Measurements from ENCODE around the gene ANXA4. TPM values are rescaled to one million over a fixed set of nuclear protein-coding genes. Genes with fewer than 3 reads are reported as not detected.
"Not testable (repeated sequence)": the region's sequence is repeated elsewhere in the genome, so short reads cannot be mapped to it uniquely, and the experiment has no call there.

The ANXA4 gene
- polyA plus RNA-seq, 1 donor from 2014 or later, result 121 TPM

DNA sequence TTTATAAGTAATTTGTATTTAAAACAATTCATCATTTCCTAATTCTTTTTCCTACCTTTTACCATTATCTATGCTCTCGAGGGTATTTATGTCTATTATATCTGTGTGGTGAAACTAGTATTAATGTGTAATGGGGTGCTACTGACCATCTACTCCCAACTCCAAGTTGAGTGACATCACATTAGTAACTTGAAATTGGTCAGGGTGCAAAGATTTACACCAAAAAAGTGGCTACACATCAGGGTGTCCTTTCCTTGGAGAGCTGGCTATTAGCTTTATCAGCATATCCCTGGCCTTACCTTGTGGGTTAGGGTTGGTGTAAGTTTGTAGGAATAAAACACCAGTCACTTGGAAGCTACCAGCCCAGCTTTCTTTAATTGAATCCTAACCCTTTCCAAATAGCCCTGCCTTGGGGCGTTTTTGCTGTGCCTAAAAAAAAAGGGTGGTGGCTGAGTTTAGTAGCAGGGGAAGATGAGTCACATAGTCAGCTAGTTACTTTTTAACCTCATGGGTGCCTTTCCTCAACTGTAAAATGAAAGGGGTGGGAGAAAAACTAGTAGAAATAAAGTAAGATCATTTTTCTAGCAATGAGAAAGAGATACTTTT is 14.0 kb downstream of the ANXA4 start:
- H3K4me3 Mint-ChIP-seq, result no peak overlapping the region
- H3K9me3 Mint-ChIP-seq, result no peaks in the 10 kb centered on the region
- H3K27me3 Mint-ChIP-seq, result no peaks in the 10 kb centered on the region
- H3K36me3 Mint-ChIP-seq, result no peaks in the 10 kb centered on the region
- H3K27ac Mint-ChIP-seq, result no peak overlapping the region
- H3K4me1 Mint-ChIP-seq, result peaks cover 7 to 40% (median 10%) of the 10 kb centered on the region in 3 donors

DNA sequence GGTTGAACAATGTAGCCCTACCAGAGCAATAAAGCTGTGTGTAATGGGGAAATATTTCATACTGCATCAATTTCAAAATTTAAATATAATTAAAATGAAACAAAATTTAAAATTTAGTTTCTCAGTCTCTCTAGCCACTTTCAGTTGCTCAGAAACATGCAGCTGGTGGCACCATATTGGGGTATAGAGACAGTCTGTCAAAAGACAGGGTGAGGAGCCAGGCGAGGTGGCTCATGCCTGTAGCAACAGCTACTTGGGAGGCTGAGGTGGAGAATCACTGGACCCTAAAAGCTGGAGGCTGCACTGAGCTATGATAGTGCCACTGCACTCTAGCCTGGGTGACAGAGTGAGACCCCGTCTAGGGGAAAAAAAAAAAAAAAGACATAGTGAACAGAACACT is 20.1 kb downstream of the ANXA4 start:
- H3K4me1 Mint-ChIP-seq, result peaks cover 12 to 36% (median 26%) of the 10 kb centered on the region in 3 donors
- no peaks in the 10 kb centered on the region for H3K9me3 Mint-ChIP-seq
- H3K36me3 Mint-ChIP-seq, result peaks cover 4% of the 10 kb centered on the region
- H3K4me3 Mint-ChIP-seq, result no peak overlapping the region
- H3K27ac Mint-ChIP-seq, result no peak overlapping the region
- H3K27me3 Mint-ChIP-seq, result no peaks in the 10 kb centered on the region

DNA sequence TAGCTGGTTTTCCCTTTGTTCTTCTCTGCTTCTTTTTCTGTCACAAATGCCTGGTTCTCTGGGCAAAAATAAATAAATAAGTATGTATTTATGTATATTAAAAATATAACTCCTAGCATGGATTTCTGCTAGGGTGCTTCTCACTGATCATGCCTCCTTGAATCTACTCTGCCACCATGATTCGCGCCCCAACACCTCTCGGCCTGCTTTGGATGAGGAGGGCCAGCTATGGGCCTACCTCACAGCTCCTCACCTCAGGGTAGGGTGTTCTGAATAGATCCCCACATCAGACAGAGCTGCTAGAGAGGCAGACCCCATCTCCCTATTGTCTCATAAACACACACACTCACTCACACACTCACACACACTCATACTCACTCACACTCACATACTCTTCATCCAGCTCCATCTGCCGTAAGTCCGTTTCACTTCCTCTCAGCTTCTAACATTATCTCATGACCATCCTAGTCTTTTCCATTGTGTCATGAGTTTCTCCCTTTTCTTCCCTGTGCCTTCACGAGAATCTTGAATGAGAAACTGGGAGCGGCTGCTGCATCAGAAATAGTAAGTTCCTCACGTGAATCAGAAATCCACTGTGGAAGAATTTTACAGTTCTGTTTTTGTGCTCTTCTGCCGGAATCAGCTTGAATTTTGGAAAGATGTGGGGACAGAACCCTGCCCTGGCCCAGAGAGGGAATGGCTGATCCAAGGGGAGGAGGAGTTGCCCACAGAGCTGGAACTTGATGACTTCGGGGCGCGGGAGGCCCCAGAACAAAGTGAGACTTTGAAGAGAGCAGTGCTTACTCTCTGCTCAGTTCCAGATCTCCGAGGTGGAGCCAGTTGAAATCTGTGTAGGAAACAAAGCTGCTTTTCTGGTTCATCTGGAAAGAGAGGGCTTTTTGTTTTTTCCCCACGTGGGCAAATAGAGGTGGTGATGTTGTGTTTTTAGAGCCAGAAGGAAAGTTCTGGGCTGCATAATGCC is 20.9 kb downstream of the ANXA4 start:
- Mint-ChIP-seq H3K27me3 (no peaks in the 10 kb centered on the region), H3K9me3 (no peaks in the 10 kb centered on the region), H3K36me3 (peaks cover 4% of the 10 kb centered on the region), H3K4me3 (no peak overlapping the region), H3K4me1 (peaks cover 12 to 36% (median 26%) of the 10 kb centered on the region in 3 donors), H3K27ac (peak overlapping the region in 1 of 3 donors; percentile 24)

DNA sequence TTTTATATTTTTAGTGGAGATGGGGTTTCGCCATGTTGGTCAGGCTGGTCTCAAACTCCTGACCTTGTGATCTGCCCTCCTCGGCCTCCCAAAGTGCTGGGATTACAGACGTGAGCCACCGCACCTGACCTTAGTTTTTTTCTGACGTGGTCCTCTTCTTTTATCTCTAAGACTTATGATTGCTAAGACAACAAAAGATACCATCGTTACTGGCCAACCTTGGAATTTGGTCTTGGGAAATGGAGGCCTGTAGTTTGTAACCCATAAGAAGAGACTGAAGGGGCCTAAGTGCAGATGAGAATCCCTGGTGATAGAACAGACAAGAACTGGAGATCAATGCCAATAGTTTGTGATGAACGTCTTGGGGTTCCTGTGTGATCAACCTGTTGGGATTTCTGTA is 21.9 kb downstream of the ANXA4 start:
- not testable (repeated sequence) for H3K27ac Mint-ChIP-seq, H3K27me3 Mint-ChIP-seq
- peaks cover 12 to 36% (median 26%) of the 10 kb centered on the region in 3 donors for H3K4me1 Mint-ChIP-seq

DNA sequence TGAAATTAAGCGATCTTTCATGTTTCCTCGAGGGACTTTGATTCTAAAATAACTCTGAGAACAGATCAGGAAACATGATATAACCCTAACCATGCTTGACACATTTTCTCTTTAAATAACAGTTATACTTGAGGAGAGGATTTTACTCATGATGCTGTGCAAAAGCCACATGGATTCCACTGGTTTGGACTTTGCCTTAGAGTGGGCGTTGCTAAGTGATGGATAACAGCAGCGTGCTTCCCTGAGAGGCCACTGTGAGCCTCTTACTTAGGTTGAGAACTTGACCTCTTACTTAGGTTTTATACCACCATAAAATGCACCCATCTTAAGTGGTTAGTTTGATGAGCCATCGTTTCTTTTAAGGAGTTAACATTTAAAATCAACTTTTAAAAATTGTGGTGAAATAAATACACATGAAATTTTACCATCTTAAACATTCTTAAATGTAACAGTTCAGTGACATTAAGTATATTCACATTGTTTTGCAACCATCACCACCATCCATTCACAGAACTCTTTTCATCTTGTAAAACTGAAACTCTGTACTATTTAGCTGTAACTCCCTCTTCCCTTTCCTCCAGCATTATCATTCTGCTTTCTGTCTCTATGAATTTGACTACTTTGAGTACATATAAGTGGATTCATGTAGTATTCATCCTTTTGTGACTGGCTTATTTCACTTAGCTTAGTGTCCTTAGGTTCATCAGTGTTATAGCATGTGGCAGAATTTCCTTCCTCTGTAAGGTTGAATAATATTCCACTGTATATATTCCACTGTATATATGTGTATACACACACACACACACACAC is 22.6 kb downstream of the ANXA4 start:
- Mint-ChIP-seq H3K27ac (no peak overlapping the region), H3K4me3 (no peak overlapping the region), H3K9me3 (no peaks in the 10 kb centered on the region), H3K36me3 (peaks cover 7% of the 10 kb centered on the region), H3K27me3 (no peaks in the 10 kb centered on the region), H3K4me1 (peaks cover 14 to 41% (median 29%) of the 10 kb centered on the region in 3 donors)

More for the DNA sequence above, 21.9 kb downstream of the ANXA4 start:
- peak overlapping the region in 1 of 4 donors; percentile 15 for H3K4me3 Mint-ChIP-seq
- H3K36me3 Mint-ChIP-seq, H3K9me3 Mint-ChIP-seq: not testable (repeated sequence)

DNA sequence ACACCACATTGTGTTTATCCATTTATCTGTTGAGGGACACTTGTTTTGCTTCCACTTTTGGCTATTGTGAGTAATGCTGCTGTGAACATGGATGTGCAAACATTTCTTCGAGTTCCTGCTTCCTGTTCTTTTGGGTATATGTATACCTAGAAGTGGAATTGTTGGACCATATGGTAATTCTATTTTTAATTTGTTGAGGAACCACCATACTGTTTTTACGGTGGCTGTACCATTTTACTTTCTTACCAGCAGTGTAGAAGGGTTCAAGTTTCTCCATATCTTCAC is 23.1 kb downstream of the ANXA4 start:
- Mint-ChIP-seq H3K4me3 (no peak overlapping the region), H3K27ac (no peak overlapping the region), H3K4me1 (peaks cover 15 to 40% (median 32%) of the 10 kb centered on the region in 3 donors), H3K9me3 (no peaks in the 10 kb centered on the region), H3K27me3 (no peaks in the 10 kb centered on the region), H3K36me3 (peaks cover 7% of the 10 kb centered on the region)

DNA sequence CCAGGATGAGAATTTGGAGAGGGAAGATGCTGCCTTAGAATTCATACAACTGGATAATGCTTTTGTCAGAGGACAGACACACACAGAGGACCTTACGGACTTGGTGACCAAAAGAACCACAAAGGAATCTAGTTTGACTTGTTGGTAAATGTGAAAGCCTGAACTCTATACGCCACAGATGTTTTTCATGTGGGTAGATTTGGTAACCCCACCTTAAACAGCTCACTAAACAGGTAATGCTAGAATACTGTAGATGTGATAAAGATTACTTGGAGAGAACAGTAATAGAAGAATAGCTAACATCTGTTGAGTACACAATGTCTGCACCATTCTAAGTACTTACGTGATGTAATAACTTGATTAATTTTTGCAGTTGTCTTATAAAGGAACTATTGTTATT is 24.1 kb downstream of the ANXA4 start:
- peaks cover 18 to 36% (median 35%) of the 10 kb centered on the region in 3 donors for H3K4me1 Mint-ChIP-seq
- H3K36me3 Mint-ChIP-seq, result peaks cover 7% of the 10 kb centered on the region
- no peaks in the 10 kb centered on the region for H3K27me3 Mint-ChIP-seq
- H3K27ac Mint-ChIP-seq, result no peak overlapping the region
- H3K4me3 Mint-ChIP-seq, result no peak overlapping the region
- no peaks in the 10 kb centered on the region for H3K9me3 Mint-ChIP-seq

DNA sequence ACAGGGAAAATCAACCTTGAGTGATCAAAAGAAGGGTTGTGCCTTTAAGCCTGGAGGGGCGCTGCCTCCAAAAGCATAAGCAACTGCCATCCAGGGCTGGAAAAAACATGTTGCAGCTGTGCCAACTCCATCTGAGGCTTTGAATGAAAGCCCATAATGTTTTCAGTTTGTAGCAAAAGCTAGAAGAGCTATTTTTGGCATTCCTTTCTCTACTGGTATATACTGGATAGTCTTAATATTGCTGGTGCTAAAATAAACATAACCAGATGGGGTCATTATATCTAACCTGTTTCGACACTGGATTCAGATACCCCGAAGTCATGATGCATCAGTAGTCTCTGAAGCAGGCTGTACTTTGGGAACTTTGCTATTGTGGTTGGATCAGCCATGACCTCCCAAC is 25.1 kb downstream of the ANXA4 start:
- peak overlapping the region in 1 of 4 donors; percentile 83 for H3K4me3 Mint-ChIP-seq
- no peaks in the 10 kb centered on the region for H3K27me3 Mint-ChIP-seq
- peaks cover 7% of the 10 kb centered on the region for H3K36me3 Mint-ChIP-seq
- H3K4me1 Mint-ChIP-seq, result peaks cover 20 to 42% (median 39%) of the 10 kb centered on the region in 3 donors
- H3K27ac Mint-ChIP-seq, result no peak overlapping the region
- no peaks in the 10 kb centered on the region for H3K9me3 Mint-ChIP-seq

DNA sequence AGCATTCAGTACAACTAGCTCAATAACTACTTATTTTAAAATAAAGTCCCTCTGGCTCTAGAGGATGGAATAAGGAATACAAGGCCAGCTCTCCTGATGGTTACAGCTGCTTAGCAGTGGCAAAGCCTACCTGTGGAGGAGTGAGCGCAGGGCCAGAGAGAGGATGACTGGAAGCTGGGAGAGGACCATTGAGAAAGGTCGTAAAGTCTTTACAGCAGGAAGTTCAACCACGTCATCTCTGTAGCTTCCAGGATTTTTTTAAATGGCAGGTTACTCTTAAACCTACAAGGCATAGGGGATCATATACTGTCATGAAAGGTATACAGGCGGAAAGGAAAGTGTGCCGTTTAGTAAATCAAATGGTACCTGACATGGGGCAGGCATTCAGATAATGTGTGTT is 26.3 kb downstream of the ANXA4 start:
- no peak overlapping the region for H3K4me3 Mint-ChIP-seq
- peaks cover 4% of the 10 kb centered on the region for H3K36me3 Mint-ChIP-seq
- no peaks in the 10 kb centered on the region for H3K27me3 Mint-ChIP-seq
- no peaks in the 10 kb centered on the region for H3K9me3 Mint-ChIP-seq
- peaks cover 16 to 44% (median 40%) of the 10 kb centered on the region in 3 donors for H3K4me1 Mint-ChIP-seq
- H3K27ac Mint-ChIP-seq, result no peak overlapping the region

DNA sequence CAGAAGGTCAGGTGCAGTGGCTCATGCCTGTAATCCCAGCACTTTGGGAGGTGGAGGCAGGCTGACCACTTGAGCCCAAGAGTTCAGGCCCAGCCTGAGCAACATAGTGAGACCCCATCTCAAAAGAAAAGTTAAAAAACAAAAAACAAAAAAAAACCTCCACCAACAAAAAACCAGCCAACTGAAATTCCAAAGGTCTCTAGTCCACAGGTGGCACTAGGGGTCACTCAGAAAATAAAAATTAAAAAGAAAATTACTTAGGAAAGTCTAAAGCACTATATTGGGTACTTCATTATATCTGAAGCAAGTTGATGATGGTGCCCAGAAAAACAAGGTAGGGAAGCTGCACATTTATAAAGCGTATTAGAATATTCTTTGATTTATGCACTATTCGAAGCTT is 26.9 kb downstream of the ANXA4 start:
- Mint-ChIP-seq H3K4me3 (no peak overlapping the region), H3K36me3 (peaks cover 4% of the 10 kb centered on the region), H3K9me3 (no peaks in the 10 kb centered on the region), H3K27me3 (no peaks in the 10 kb centered on the region), H3K27ac (no peak overlapping the region), H3K4me1 (peaks cover 16 to 44% (median 40%) of the 10 kb centered on the region in 3 donors)

DNA sequence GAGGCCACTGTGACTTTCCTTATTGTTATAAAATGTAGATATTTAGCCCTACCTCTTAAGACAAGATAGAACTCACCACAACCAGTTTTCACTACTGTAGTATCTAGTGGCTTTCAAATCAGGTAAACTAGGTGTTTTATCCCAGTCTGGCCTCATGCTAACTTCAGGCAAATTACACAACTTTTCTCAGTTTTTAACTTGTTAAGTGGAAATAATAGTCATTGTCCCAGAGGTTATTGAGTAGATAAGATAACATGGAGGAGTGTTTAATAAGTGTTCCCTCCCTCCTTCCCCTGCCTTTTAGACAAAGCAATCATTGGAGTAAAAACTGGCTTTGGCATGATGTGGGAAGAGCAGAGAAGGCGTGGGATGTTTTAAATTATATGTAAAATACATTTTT is 27.3 kb downstream of the ANXA4 start:
- Mint-ChIP-seq H3K27ac (no peak overlapping the region), H3K4me3 (peak overlapping the region in 1 of 4 donors; percentile 88), H3K36me3 (peaks cover 4% of the 10 kb centered on the region), H3K27me3 (no peaks in the 10 kb centered on the region), H3K9me3 (no peaks in the 10 kb centered on the region), H3K4me1 (peaks cover 18 to 40% (median 38%) of the 10 kb centered on the region in 3 donors)

DNA sequence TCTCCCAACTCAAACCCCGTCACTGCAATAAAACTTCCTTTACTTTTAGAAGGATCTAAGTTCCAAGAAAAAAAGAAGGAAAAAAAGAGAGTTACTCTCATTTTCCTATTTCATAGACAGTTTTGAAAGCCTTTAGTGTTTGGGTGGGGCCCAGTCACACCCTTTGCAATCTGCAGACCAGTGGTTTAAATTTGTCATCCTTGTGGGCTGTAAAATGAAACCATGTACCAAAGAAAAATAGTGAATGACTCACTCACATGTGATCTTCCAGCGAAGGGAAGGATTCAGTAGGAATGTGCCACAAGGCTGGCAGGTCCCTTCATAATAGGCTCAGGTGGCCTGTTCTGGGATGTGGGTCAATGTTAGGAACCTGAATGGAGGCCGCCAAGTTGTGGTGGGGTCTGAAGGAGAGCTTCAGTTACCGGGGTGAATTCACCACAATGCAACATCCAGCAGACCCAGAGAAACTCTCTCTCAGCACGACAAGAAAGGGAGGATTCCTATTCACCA is 28.3 kb downstream of the ANXA4 start:
- peak overlapping the region in 2 of 4 donors; percentile 18 to 67 for H3K4me3 Mint-ChIP-seq
- H3K9me3 Mint-ChIP-seq, result no peaks in the 10 kb centered on the region
- peaks cover 4% of the 10 kb centered on the region for H3K36me3 Mint-ChIP-seq
- H3K4me1 Mint-ChIP-seq, result peaks cover 24 to 39% (median 35%) of the 10 kb centered on the region in 3 donors
- H3K27me3 Mint-ChIP-seq, result no peaks in the 10 kb centered on the region
- H3K27ac Mint-ChIP-seq, result no peak overlapping the region

DNA sequence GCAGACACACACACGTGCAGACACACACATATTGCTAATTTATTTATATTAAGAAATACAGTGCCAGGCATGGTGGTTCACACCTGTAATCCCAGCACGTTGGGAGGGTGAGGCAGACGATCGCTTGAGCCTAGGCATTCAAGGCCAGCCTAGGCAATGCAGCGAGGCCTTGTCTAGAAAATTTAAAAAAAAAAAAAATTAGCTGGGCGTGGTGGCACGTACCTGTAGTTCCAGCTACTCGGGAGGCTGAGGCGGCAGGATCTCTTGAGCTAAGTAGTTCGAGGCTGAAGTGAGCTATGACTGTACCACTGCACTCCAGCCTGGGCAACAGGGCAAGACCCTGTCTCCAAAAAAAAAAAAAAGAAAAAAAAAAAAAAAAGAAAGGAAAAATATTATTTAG is 28.8 kb downstream of the ANXA4 start:
- Mint-ChIP-seq H3K4me3 (peak overlapping the region in 1 of 4 donors; percentile 18), H3K36me3 (peaks cover 4% of the 10 kb centered on the region), H3K27ac (no peak overlapping the region), H3K9me3 (no peaks in the 10 kb centered on the region), H3K4me1 (peaks cover 25 to 39% (median 35%) of the 10 kb centered on the region in 3 donors), H3K27me3 (no peaks in the 10 kb centered on the region)

DNA sequence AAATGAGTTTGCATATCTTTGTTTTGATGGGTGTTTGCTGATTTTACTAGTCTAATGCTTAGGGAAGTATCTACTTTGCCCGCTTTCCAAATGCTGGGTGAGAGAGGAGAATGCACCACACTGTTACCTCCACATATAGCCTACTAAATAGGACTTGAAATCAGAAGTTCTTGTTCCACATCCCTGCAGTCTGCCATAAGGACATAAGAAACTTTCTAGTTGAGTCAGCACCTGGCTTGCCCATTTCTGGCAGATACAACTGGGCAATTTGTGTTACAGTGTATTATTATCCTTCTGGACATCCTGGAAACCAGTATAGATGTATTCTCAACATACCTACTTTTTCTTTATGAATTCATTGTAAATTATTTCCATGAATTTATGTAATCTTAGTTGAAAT is 29.5 kb downstream of the ANXA4 start:
- Mint-ChIP-seq H3K9me3 (no peaks in the 10 kb centered on the region), H3K4me3 (peak overlapping the region in 1 of 4 donors; percentile 41)

DNA sequence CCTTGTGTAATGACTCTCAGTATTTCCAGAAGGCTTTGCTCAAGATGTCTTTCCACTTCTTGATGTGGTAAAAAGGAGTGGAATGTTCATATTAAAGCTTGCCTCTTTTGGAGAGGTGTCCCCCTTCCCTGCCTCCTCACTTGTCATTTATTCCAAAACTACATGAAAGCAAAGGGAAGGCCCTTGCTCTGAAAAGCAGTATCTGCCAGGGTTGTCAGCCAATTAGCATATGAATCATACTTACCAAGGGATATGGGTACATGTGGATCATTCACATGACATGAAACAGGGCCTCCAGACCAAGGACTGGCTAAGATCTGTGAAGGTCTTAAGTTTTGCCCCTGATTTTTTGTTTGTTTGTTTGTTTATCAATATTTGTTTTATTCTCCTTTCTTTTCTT is 31.3 kb downstream of the ANXA4 start:
- H3K4me1 Mint-ChIP-seq, result peaks cover 26 to 40% (median 31%) of the 10 kb centered on the region in 3 donors
- H3K36me3 Mint-ChIP-seq, result peaks cover 3% of the 10 kb centered on the region
- H3K27ac Mint-ChIP-seq, result no peak overlapping the region
- no peak overlapping the region for H3K4me3 Mint-ChIP-seq
- H3K27me3 Mint-ChIP-seq, result no peaks in the 10 kb centered on the region
- H3K9me3 Mint-ChIP-seq, result no peaks in the 10 kb centered on the region

More for the DNA sequence above, 29.5 kb downstream of the ANXA4 start:
- Mint-ChIP-seq H3K36me3 (peaks cover 4% of the 10 kb centered on the region), H3K27ac (peak overlapping the region in 1 of 3 donors; percentile 9), H3K4me1 (peaks cover 24 to 39% (median 31%) of the 10 kb centered on the region in 3 donors), H3K27me3 (no peaks in the 10 kb centered on the region)

All from IgD-negative memory B cell (primary cell).